Pons (tissue), 1 donor: ENCODE data around the gene USP48.
A peak's percentile ranks its signal among the peaks of the same experiment; 100 is the strongest.
"Not testable (repeated sequence)": the region's sequence is repeated elsewhere in the genome, so short reads cannot be mapped to it uniquely, and the experiment has no call there.

Source experiments
- DNase-seq: peaks from one replicate; pipeline ENCODE4 v3.0.0-alpha.2; 2016; ENCODE audit warnings: low spot score

Gene USP48

DNA sequence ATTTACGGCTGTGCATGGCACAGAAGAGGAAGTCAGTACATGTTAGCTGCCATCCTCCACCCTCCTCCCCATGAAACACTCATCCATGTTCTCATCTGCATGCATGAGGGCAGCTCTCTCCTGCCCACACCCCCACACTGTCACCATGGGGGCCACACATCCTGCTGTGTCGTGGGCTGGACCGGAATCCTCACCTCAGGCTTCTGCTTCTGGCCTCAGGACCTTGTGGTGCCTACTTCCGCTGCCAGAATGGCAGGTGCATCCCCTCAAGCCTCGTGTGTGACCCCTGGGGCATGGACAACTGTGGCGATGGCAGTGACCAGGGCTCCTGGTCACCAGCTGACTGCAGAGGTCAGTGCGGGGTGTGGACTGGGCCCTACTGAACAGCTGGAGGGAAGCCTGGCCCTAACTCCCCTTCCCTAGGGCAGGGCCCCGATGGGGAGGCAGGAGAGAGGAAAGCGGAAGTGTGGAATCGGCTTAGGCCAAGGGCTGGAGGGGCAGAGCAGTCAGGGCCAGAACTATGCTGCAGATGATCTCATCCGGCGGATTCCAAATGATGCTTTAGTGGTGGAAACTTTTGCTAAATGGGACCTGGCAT lies 32.9 kb upstream of the USP48 start:
- DNase-seq, result no peak

DNA sequence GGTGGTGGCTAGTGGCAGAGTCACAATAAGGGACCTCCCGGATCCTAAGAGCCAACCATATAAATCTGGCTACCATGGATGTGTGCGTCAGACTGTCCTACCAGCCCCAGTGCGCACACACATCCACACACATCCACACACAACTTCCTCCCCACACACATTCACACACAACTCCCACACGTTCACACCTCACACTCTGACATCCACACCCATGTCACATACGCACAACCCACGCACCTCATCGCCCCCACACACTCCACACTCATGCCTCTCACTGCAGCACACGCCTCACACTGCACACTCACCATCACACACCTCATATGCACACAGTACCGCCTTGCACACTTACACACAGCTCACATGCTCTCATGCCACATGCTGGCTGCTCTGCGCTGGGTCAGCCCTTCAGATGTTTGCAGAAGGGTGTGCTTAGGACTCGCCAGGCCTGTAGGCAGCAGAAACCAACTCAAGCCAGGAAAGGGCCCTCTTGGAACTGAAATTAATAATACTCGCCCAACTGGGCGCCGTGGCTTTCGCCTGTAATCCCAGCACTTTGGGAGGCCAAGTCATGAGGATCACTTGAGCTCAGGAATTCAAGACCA lies 32.1 kb upstream of the USP48 start:
- DNase-seq, result no peak

- no peak for DNase-seq
Observed at GRCh38 chr1:21814241-21814918, 31.4 kb upstream of the USP48 start.

DNA sequence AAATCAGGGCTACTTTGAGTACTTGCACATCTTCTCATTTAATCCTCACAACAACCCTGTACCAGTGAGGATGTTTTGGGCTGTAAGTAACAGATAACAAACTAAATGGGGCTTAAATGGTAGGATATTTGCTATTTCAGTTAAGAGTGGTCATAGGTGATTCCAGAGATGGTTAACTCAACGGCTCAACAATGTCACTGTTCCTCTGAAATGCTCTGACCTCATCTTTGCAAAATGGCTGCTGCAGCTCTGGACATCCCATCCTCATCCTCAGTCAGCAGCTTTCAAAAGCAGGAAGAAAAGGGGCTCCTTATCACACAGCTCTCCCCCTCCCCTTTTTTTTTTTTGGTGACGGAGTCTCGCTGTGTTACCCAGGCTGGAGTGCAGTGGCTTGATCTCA lies 30.6 kb upstream of the USP48 start:
- DNase-seq, result no peak

DNA sequence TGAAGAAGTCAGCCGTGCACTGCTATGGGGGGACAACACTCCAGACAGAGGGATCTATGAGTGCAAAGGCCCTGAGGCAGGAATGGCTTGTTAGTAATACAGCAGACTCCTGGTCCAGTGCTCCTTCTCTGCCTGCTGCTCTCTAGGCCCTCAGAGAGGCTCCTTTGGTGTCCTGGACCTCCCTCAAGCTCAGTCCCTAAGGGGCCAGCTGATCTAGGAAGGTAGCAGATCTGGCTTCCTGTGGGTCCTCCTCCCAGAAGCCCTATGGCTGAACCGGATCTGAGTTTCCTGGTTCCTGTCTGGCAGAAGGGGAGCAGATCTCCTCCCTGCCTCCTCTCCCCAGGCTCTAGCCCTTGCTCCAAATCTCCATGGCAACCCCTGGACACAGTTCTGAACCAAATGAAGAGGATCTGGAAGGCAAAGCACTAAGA lies 28.9 kb upstream of the USP48 start, which contains the start of gene LDLRAD2:
LDLRAD2 (plus strand) TSS at position 391 of the 431 bp plus-strand sequence. CDS start 187 bp downstream, outside the sequence.
- no peak for DNase-seq

DNA sequence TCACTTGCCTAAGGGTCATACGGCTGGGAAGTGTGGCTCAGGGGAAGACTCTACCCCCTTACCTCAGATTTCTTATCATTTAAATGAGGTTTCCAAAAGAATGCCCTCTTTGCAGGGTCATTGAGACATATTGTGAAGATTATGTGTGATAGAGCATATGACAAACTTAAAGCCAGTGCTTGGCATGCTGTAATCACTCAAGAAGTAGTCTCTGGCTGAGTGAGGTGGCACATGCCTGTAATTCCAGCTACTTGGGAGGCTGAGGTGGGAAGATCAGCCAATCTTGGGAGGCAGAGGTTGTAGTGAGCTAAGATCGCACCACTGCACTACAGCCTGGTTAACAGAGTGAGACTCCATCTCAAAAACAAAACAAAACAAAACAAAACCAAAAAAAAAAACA lies 21.6 kb upstream of the USP48 start:
- DNase-seq, result no peak

DNA sequence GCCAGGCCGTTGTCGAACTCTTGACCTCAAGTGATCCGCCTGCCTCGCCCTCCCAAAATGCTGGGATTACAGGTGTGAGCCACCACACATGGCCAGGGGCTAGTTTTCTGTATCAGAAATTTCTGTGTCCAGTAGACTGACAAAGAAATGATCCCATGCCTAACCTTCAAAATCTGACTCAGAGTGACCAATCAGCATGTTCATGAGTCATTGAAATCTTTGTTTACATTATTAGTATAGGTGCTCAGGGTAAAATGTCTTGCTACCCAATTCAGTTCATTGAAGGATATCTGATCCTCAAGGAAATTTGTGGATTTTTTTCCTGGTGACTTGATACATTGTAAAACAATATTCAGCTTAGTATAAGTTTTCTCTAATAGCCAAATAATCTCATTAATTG lies 18.2 kb upstream of the USP48 start:
- DNase-seq, result no peak

DNA sequence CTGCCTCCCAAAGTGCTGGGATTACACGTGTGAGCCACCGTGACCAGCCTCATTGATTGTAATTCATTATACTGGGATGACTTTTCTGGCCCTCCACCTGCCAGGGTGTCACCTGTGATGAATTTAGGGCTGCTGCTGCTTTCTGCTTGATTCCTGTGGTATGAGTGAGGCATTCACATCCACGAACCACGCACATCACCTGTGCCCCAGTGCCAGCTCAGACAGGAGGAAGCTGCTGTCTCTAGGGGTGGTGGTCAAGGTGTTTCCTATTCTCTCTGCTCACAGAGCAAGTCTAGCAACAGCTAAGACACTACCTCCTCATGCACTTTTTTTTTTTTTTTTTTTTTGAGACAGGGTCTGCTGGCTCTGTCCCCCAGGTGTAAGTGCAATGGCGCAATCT lies 16.8 kb upstream of the USP48 start:
- no peak for DNase-seq

- no peak for DNase-seq
Observed at GRCh38 chr1:21795075-21795474, 12.1 kb upstream of the USP48 start.

DNA sequence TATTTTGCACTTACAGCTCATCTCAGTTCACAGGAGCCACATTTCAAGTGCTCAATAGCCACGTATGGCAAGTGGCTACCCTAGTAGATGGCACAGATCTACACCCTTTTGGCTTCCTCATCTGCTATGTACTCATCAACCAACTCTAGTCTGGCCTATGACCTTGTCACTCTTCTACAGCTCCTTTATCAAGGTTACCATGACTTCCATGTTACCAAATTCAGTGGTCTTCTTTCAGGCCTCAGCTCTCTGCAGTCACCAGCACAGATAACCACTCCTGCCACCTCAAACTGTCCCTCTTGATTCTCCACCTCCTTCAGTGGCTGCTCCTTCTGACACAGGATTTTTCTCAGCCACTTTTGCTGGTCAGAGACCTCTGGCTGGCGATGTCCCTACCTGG lies 11.7 kb upstream of the USP48 start:
- no peak for DNase-seq

- DNase-seq, result no peak
Observed at GRCh38 chr1:21793104-21793503, 10.2 kb upstream of the USP48 start.

DNA sequence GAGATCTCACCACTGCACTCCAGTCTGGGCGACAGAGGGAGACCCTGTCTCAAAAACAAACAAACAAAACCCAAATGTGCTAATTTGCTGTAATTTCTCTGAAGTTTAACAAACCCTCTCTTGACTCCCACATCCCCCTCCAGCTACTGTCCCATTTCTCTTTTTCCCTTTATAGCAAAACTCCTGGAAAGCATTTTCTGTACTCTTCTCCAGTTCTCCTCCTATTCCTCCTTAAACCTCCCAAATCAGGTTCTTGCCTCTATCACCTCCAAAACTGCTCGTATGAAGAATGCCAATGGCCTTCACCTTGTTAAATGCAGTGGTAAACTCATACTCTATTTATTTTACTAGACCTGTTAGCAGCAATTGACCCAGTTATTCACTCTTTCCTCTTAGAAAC lies 3.7 kb upstream of the USP48 start:
- no peak for DNase-seq

GRCh38 chr1:21785764-21786163 lies 2.8 kb upstream of the USP48 start:
- not testable (repeated sequence) for DNase-seq

GRCh38 chr1:21783679-21784603 lies 992 bp upstream of the USP48 start:
- no peak for DNase-seq

GRCh38 chr1:21782349-21782867 lies 541 bp downstream of the USP48 start:
- peak; percentile 75 for DNase-seq

DNA sequence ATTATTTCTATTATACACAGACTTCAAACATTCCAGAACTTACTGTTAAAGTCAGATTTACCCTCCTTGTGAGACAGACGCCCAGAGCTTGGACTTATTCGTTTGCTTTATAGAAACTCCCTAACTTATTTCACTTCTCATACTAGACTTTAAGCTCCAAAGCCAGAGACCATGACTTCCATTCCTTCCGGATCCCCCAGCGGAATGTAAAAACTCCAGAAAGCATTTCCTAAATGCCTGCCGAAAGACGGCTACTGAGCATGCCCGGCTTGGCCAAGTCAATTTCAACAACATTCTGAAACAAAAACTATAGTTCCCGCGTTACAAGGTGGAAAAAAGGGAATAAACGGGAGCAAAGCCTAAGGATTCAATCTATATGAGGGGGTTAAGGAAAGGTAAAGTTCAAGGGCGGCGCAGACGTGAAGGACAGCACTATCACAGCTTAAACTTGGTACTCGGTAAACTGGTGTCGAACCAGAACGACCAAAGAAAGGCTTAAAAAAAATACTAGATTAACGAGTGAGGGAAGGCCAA lies 1.1 kb downstream of the USP48 start:
- DNase-seq, result no peak

GRCh38 chr1:21779613-21780521 lies 3.1 kb downstream of the USP48 start:
- no peak for DNase-seq

GRCh38 chr1:21778405-21778727 lies 4.6 kb downstream of the USP48 start:
- no peak for DNase-seq

GRCh38 chr1:21776925-21777324 lies 6.0 kb downstream of the USP48 start:
- DNase-seq, result not testable (repeated sequence)

DNA sequence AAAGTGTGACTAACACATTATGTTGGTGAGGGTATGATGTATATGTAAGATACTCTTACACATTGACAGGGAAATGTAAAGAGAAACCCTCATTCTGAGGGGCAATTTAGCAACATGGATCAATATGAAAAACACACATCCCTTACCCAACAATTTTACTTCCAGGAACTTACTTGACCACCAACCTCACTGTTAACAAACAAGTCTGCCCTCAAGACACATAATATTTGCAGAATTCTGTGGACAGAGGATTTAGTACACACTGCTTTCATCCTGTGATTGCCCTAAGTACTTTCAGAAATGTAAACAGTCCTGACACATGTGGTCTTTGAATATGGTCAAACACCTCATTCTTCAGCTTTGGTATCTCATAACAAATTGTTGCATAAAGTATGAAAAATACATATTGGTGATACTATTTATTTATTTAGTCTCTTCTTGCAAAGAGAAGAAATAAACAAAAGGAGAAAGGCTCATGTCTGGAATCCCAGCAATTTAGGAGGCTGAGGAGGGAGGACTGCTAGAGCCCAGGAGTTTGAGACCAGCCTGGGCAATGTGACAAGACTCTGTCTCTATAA lies 6.9 kb downstream of the USP48 start:
- DNase-seq, result no peak

DNA sequence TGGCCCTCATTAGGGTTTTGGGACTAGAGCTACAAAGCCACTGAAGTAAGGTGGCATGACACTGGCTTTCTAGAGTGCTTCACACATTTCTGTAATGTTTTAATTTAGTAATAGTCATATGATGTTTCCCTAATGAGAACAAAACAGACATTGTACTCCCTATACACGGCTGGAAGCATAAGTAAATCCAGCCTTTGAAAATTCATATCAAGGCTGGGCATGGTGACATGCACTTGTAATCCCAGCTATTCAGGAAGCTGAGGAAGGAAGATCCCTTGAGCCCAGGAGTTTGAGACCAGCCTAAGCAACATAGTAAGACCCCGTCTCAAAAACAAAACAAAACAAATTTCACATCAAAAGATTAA lies 7.4 kb downstream of the USP48 start:
- DNase-seq, result peak; percentile 75
